ENCODE results near the gene ATXN2L. TPM values are rescaled to one million over a fixed set of nuclear protein-coding genes. Genes with fewer than 3 reads are reported as not detected.

The ATXN2L gene
- total and polyA plus RNA-seq, 2 of the 13 experiments (the other 11 are each of a cell fraction or from before 2014, with no cell fraction given) = 40.8 to 55.1 TPM

DNA sequence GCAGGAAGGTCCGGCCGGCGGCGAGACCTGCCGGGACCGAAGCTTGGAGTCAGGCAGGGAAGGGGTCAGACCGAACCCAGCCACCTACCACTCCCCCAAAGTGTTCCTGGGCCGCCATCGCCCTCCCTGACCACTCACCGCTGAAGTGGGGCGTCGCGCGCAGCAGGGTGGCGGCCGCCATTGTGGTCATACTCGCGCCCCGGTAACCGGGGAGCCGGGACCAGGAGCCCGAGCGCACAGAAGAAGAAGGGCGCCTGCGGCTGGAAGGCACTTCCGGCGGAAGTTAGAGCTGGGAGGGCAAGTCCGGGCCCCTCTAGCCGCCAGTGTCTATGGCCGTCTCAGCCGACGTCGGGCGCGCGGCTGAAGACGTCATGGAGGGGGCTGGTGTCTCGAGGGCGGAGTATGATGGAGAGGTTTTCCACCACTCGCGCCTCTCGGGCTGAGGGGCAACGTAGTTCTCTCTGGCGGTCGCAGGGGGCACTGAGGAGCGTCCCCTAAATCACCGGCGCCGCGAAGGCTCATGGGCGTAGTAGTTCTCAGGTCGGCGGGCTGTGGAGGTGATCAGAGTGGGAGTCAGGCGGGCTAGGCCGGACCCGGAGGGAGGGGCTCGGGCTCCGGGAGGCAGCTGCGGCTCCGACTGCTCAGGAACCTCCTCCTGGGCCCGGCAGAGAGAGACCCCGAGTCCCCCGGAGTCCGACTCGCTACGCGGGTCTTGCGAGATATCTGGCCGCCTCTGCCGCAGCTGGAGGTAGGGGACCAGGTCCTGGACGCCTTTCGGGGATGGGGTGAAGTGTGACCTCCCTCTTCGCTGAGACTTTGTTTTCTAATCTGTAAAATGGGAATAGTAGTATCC lies 23.5 kb downstream of the ATXN2L start, which contains the start of gene TUFM (continued):
- TF ChIP-seq, protein P1, sequence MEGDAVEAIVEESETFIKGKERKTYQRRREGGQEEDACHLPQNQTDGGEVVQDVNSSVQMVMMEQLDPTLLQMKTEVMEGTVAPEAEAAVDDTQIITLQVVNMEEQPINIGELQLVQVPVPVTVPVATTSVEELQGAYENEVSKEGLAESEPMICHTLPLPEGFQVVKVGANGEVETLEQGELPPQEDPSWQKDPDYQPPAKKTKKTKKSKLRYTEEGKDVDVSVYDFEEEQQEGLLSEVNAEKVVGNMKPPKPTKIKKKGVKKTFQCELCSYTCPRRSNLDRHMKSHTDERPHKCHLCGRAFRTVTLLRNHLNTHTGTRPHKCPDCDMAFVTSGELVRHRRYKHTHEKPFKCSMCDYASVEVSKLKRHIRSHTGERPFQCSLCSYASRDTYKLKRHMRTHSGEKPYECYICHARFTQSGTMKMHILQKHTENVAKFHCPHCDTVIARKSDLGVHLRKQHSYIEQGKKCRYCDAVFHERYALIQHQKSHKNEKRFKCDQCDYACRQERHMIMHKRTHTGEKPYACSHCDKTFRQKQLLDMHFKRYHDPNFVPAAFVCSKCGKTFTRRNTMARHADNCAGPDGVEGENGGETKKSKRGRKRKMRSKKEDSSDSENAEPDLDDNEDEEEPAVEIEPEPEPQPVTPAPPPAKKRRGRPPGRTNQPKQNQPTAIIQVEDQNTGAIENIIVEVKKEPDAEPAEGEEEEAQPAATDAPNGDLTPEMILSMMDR (CRISPR knock-in tag; IDR thresholded peaks at IDR 0.05) = peak; percentile 98
- TF ChIP-seq, protein P2, sequence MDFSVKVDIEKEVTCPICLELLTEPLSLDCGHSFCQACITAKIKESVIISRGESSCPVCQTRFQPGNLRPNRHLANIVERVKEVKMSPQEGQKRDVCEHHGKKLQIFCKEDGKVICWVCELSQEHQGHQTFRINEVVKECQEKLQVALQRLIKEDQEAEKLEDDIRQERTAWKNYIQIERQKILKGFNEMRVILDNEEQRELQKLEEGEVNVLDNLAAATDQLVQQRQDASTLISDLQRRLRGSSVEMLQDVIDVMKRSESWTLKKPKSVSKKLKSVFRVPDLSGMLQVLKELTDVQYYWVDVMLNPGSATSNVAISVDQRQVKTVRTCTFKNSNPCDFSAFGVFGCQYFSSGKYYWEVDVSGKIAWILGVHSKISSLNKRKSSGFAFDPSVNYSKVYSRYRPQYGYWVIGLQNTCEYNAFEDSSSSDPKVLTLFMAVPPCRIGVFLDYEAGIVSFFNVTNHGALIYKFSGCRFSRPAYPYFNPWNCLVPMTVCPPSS (IDR thresholded peaks at IDR 0.05) = no peak
- TF ChIP-seq, protein P3, sequence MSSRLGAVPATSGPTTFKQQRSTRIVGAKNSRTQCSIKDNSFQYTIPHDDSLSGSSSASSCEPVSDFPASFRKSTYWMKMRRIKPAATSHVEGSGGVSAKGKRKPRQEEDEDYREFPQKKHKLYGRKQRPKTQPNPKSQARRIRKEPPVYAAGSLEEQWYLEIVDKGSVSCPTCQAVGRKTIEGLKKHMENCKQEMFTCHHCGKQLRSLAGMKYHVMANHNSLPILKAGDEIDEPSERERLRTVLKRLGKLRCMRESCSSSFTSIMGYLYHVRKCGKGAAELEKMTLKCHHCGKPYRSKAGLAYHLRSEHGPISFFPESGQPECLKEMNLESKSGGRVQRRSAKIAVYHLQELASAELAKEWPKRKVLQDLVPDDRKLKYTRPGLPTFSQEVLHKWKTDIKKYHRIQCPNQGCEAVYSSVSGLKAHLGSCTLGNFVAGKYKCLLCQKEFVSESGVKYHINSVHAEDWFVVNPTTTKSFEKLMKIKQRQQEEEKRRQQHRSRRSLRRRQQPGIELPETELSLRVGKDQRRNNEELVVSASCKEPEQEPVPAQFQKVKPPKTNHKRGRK (CRISPR knock-in tag; IDR thresholded peaks at IDR 0.05) = 0 out of 2 replicates have a peak, but pooled peaks have one; percentile 38
- TF ChIP-seq SMAD1 (CRISPR knock-in tag; IDR thresholded peaks at IDR 0.05; ENCODE audit: borderline replicate concordance, low read depth) = peak; percentile 71; the same call in 1 of the 2 replicates
- peak; percentile 12; the same call in 1 of the 2 replicates for TF ChIP-seq BRCA1 (CRISPR knock-in tag; IDR thresholded peaks at IDR 0.05)
- no peak; the same call in 1 of the 2 replicates for TF ChIP-seq ZNF703 (CRISPR knock-in tag; IDR thresholded peaks at IDR 0.05; ENCODE audit: borderline replicate concordance)
- peak; percentile 92 for TF ChIP-seq RFXAP (CRISPR knock-in tag; IDR thresholded peaks at IDR 0.05; ENCODE audit: borderline replicate concordance)
- TF ChIP-seq, protein P4, sequence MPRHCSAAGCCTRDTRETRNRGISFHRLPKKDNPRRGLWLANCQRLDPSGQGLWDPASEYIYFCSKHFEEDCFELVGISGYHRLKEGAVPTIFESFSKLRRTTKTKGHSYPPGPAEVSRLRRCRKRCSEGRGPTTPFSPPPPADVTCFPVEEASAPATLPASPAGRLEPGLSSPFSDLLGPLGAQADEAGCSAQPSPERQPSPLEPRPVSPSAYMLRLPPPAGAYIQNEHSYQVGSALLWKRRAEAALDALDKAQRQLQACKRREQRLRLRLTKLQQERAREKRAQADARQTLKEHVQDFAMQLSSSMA (CRISPR knock-in tag; IDR thresholded peaks at IDR 0.05) = peak; percentile 98
- TF ChIP-seq ZNF263 (CRISPR knock-in tag; IDR thresholded peaks at IDR 0.05) = peak; percentile 68
- TF ChIP-seq ARNTL (CRISPR knock-in tag; IDR thresholded peaks at IDR 0.05) = peak; percentile 72
- peak; percentile 91 for TF ChIP-seq MXD4 (CRISPR knock-in tag; IDR thresholded peaks at IDR 0.05)
- TF ChIP-seq JUN (CRISPR knock-in tag; IDR thresholded peaks at IDR 0.05) = peak; percentile 51; the same call in 1 of the 2 replicates
- TF ChIP-seq MZF1 (CRISPR knock-in tag; IDR thresholded peaks at IDR 0.05; ENCODE audit: borderline replicate concordance) = peak; percentile 72; the same call in 1 of the 2 replicates
- TF ChIP-seq ZC3H13 (CRISPR knock-in tag; IDR thresholded peaks at IDR 0.05) = peak; percentile 91
- TF ChIP-seq, protein P5, sequence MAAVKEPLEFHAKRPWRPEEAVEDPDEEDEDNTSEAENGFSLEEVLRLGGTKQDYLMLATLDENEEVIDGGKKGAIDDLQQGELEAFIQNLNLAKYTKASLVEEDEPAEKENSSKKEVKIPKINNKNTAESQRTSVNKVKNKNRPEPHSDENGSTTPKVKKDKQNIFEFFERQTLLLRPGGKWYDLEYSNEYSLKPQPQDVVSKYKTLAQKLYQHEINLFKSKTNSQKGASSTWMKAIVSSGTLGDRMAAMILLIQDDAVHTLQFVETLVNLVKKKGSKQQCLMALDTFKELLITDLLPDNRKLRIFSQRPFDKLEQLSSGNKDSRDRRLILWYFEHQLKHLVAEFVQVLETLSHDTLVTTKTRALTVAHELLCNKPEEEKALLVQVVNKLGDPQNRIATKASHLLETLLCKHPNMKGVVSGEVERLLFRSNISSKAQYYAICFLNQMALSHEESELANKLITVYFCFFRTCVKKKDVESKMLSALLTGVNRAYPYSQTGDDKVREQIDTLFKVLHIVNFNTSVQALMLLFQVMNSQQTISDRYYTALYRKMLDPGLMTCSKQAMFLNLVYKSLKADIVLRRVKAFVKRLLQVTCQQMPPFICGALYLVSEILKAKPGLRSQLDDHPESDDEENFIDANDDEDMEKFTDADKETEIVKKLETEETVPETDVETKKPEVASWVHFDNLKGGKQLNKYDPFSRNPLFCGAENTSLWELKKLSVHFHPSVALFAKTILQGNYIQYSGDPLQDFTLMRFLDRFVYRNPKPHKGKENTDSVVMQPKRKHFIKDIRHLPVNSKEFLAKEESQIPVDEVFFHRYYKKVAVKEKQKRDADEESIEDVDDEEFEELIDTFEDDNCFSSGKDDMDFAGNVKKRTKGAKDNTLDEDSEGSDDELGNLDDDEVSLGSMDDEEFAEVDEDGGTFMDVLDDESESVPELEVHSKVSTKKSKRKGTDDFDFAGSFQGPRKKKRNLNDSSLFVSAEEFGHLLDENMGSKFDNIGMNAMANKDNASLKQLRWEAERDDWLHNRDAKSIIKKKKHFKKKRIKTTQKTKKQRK (IDR thresholded peaks at IDR 0.05; ENCODE audit: low read length) = no peak
- TF ChIP-seq, protein P6, sequence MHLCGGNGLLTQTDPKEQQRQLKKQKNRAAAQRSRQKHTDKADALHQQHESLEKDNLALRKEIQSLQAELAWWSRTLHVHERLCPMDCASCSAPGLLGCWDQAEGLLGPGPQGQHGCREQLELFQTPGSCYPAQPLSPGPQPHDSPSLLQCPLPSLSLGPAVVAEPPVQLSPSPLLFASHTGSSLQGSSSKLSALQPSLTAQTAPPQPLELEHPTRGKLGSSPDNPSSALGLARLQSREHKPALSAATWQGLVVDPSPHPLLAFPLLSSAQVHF (CRISPR knock-in tag; IDR thresholded peaks at IDR 0.05) = no peak
- TF ChIP-seq NKX3-1 (CRISPR knock-in tag; IDR thresholded peaks at IDR 0.05) = peak; percentile 34
- peak; percentile 63; the same call in 1 of the 2 replicates for TF ChIP-seq RFX5 (IDR thresholded peaks at IDR 0.05; ENCODE audit: low read depth, low read length)
- TF ChIP-seq ZNF329 (CRISPR knock-in tag; IDR thresholded peaks at IDR 0.05; ENCODE audit: low read depth) = peak; percentile 80; the same call in 1 of the 2 replicates
